DMS79 (cell line): ENCODE data around the gene MYOZ1.
"Not testable (repeated sequence)": the region's sequence is repeated elsewhere in the genome, so short reads cannot be mapped to it uniquely, and the experiment has no call there.

ENCODE experiments used
- DNase-seq: peaks from one replicate; lab custom pipeline; 2025; lab: John Stamatoyannopoulos, UW

Gene MYOZ1

DNA sequence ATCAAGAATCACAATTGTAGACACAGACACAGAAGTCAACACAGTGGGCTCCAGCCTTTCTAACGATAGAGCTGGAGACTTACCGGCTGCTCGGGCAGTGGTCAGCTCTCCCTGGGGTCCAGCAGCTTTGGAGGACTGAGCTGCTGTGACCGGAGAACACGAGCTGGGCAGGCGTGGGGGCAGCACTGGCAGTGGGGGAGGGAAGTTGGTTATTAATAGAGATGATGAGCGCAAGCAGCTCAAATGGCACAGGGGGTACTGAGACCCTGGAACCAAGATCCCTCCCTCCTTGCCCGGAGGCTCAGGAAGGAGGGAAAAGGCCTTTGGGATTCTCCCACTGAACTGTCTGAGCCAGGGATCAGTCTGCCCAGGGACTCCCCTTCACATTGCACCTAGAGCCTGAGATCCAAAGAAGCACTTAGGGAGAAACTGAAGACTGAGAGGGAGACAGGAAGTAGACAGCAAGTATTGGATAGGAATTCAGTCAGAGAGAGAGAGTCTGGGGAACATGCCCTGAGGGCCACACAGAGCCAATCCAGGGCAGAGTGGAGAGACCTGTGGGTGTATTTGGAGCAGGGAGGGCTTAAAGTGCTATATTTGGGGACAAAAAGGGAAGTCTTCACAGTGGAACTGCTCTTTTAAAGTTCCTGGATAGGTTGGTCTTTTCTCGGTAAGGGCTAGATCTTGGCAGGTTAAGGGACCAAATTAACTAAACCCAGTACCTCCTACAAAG is at the start of gene MYOZ1:
MYOZ1 (minus strand) TSS at position 147 of the 733 bp plus-strand sequence. CDS start 1,457 bp downstream, outside the sequence.
- no peak for DNase-seq

DNA sequence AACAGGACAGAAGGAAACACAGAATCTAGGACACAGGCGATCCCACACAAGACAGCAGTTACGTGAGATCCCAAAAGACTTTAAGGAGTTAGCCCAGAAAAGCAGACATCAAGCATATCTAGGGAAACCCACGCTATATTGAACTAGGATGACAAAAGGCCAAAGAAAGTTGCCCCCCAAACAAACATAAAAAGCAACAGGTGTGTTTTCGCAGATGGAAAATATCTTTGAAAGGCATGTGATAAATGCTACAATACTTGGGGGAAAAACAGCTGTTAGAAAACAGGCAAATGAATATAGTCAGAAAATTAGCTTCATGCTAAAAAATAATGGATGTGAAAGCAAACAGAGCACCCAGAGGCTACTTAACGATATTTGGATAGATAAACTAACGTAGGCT is 49.5 kb upstream of the MYOZ1 start:
- DNase-seq, result not testable (repeated sequence)

GRCh38 chr10:73689596-73689995 is 48.3 kb upstream of the MYOZ1 start:
- not testable (repeated sequence) for DNase-seq

- not testable (repeated sequence) for DNase-seq
Observed at GRCh38 chr10:73687641-73688040, 46.4 kb upstream of the MYOZ1 start.

DNA sequence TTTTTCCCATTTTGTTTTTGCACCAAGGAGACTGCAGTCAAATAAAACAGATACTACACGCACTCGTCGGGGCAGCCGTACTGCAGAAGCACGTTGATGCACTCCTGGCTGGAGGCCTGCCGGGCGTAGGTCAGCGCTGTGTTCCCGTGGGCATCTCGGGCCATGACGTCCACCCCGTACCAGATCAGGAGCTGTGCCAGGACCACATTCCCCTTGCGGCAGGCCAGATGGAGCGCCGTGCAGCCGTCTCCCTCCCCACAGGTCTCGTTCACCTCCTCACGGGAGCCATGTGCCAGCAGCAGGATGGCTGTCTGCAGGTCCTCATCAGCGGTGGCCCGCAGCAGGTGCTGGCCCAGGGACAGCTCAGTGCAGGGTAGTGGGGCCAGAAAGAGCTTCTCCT is 33.3 kb upstream of the MYOZ1 start:
- DNase-seq, result not testable (repeated sequence)

DNA sequence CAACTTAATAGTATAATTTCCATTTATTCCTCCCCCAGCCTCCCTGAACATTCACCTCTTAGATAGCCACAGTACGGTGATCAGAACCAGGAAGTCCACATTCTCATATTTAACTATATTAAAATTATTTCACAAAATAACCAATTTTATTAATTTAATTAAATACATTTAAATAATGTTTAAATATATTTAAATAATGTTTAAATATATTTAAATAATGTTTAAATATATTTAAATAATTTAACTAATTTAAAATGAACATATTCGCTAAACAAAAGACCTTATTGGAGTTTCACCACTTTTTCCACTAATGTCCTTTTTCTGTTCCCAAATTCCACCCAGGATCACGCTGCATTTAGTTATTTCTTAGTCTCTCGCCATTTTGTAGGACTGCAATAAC is 27.1 kb upstream of the MYOZ1 start:
- not testable (repeated sequence) for DNase-seq

DNA sequence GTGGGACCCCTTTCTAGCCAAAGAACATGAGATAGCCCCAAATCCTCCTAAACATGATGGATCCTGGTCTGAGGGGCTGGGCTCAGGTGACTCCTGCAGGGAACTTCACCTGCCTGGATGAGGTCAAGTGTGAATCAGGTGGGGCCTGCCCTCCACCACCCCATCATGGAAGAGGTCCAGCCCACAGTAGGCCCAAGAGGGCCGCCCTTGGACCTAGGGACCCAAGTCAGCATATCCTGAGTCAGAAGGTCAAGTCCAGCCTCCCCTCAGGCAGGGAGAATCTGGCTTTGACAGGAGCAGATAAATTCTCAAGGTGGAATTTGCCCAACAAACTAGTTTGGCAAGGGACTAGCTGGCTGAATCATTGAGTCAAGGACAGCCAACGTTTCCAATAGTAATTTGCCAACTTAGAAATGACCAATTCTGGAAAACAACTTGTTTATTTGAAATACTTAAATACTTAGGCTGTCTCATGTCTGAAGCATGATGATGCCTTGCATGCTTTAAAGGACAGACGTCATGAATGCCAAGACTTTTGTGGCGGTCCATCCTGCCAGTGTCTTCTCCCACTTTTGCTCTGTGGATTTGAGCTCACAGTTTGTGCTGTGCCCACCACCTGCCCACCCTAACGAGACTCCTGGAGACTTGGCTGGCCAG is 25.0 kb upstream of the MYOZ1 start:
- not testable (repeated sequence) for DNase-seq

DNA sequence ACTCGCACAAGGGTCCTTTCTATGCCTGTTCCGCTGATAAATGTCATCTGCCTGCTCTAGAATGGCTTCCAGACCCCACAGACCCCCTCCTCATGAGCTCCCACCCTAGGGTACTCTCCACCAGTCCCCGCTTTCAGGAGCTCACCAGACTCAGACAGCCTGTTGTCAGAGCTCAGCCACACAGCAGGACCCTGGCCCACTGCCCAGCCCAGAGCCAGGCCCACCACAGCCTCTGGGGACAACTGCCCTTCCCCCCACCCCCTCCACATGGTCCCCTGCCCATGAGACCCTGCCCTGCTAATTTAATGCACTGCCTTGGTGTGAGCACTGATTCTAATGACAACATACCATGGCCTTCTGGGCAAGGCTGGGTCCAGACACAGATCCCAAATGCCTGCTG is 24.3 kb upstream of the MYOZ1 start:
- DNase-seq, result not testable (repeated sequence)

GRCh38 chr10:73664156-73665040 is 23.1 kb upstream of the MYOZ1 start:
- not testable (repeated sequence) for DNase-seq

- DNase-seq, result not testable (repeated sequence)
Observed at GRCh38 chr10:73663621-73664020, 22.3 kb upstream of the MYOZ1 start.

DNA sequence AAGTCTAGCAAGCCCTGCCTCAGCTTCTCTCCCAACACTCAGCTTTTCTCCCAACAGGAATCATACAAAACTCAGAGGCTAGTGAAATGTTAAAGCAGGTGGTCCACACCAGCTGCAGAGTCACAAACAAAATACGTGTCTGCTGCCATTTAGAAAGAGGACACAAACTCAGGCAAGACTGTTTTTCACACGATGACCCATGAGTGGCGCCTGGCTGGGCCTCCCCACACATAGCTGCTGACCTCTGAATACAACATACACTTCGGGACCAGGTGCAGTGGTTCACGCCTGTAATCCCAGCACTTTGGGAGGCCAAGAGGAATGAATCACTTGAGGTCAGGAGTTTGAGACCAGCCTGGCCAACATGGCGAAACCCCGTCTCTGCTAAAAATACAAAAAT is 21.4 kb upstream of the MYOZ1 start:
- not testable (repeated sequence) for DNase-seq

DNA sequence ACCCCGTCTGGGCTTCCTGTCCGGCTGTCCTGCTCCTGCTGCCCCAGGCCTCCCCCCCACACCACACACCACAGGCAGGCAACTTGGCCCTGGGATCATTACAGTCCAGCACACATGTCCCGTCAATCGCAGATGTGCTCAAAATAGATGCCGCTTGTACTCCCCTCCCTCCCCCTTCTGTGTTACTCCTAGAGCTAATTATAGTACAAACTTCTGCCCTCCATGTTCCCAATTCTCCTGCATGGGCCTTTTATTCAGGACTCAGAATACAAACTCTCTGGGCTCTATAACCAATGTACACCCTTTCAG is 14.7 kb upstream of the MYOZ1 start, which contains the start of gene SYNPO2L:
SYNPO2L (minus strand) TSS at position 40 of the 309 bp plus-strand sequence. CDS start 107 bp downstream, outside the sequence.
- no peak for DNase-seq

DNA sequence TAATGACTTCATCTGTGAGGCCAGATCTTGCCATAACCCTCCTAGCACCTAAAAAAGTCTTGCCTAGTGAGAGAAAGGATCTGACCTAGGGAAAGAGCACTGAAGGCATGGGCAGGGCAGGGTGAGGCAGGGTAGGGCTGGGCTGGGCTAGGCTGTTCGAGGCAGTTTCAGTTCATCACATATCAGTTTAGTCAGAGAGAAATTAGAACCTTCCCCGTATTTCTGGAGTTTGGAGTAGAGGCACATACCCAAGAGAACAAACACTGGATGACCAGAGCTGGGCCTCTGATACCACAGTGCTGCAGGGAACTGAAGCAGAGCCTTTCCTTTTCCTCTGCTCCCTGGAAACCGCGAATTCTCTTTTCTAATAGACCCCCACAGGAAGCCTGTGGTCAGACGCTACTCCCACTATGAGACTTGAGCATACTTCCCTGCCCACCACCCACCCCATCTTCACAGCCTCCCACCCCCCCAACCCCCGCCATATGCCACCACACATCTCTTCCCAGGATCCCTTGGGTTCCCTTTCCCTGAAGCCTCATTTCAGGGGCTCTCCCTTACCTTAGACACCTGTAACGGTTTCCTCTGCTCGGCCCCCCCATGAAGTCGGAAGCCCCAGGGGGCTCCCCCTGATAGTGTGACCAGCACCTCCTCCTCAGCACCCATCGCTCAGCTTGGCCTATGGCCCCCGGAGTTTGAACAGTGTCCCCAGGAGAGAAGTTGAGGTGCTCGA is 14.1 kb upstream of the MYOZ1 start:
- DNase-seq, result no peak

GRCh38 chr10:73653701-73654100 is 12.4 kb upstream of the MYOZ1 start:
- no peak for DNase-seq

DNA sequence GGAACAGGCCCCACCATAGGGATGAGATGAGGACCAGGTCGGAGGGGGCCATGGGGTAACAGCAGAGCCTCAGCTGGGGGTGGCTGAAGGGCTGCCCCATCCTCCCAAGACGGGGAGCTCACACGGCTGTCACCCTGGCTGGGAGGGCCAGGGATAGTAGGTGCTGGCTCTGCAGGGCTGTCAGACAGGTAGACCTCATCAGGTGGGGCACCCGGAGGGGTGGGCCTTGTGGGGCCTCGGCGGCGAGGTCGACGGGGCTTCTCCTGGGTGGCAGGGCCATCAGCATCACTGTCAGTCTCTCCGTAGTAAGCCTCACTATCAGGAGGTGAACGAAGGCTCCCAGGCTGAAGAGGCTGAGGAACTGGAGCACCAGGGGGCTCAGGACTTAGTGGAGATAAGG is 11.9 kb upstream of the MYOZ1 start:
- DNase-seq, result no peak

GRCh38 chr10:73650537-73651331 is 9.5 kb upstream of the MYOZ1 start:
- no peak for DNase-seq

DNA sequence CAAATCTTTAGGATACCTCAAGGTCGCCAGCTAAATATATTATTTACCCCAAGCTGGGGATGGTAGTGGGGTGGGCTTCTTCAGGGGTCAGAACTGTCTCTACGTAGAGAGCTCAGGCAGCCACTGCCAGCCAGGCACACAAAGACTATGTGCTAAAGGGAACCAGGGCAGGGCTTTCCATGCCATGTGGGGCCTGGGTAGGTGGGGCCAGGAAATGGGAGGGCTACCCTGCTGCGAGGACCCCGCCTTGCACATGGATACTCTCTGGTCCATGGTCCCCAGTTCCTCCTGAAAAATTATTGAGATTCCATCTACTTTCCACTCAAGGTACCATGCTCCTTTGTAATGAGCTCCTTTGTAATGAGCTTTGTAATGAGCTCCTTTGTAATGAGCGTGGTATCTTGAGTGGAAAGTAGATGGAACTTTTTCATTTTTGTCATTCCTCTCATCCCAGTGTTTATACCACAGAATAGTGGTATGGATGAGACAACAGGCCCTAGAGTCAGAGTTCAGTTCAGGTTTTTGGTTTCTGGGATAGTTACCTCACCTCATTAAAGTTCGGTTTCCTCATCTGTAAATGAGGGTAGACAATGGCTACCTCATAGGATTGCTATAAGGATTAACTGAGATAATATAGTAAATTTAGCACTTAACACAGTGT is 8.7 kb upstream of the MYOZ1 start:
- no peak for DNase-seq

- no peak for DNase-seq
Observed at GRCh38 chr10:73648975-73649829, 7.9 kb upstream of the MYOZ1 start.

GRCh38 chr10:73647875-73648651 is 6.8 kb upstream of the MYOZ1 start:
- DNase-seq, result no peak
